ENCODE results near the gene LMTK2.

- TF ChIP-seq CTCF (conservative IDR thresholded peaks at IDR 0.05; ENCODE audit: low read length) = peak; percentile 86
- TF ChIP-seq EZH2phosphoT487 (IDR thresholded peaks at IDR 0.05; ENCODE audit: borderline replicate concordance, low read depth, low read length) = no peak
Measured at GRCh38 chr7:98168181-98168903, 61.7 kb downstream of the LMTK2 start.

Measured in OCI-LY7 (cell line).